ENCODE measurements around the gene GMCL2.
"Not testable (repeated sequence)": the region's sequence is repeated elsewhere in the genome, so short reads cannot be mapped to it uniquely, and the experiment has no call there.

GMCL2 gene

GRCh38 chr5:178232920-178233429 is 45.8 kb upstream of the GMCL2 start:
- peak overlapping the region; percentile 90 for H3K27ac ChIP-seq
- TF ChIP-seq CTCF (conservative IDR thresholded peaks at IDR 0.05) = no peak

GRCh38 chr5:178232124-178232919 is 45.2 kb upstream of the GMCL2 start, which contains the start of gene PHYKPL:
Gene PHYKPL, minus strand, starts transcription at chr5:178232802. Its CDS starts 252 bp downstream, at chr5:178232550.
- no peak for TF ChIP-seq CTCF (conservative IDR thresholded peaks at IDR 0.05)
- H3K27ac ChIP-seq = peak within 1 kb of the TSS; percentile 90

GRCh38 chr5:178231539-178232123 is 44.5 kb upstream of the GMCL2 start:
- TF ChIP-seq CTCF (conservative IDR thresholded peaks at IDR 0.05) = no peak
- H3K27ac ChIP-seq = peak overlapping the region; percentile 90

GRCh38 chr5:178230879-178231538 is 43.8 kb upstream of the GMCL2 start:
- TF ChIP-seq CTCF (conservative IDR thresholded peaks at IDR 0.05) = no peak
- peak overlapping the region; percentile 90 for H3K27ac ChIP-seq

GRCh38 chr5:178229861-178230260 is 42.7 kb upstream of the GMCL2 start:
- no peak for TF ChIP-seq CTCF (conservative IDR thresholded peaks at IDR 0.05)
- no peak overlapping the region for H3K27ac ChIP-seq

GRCh38 chr5:178229111-178229510 is 41.9 kb upstream of the GMCL2 start:
- not testable (repeated sequence) for H3K27ac ChIP-seq

- no peak for TF ChIP-seq CTCF (conservative IDR thresholded peaks at IDR 0.05)
- no peak overlapping the region for H3K27ac ChIP-seq
Measured at GRCh38 chr5:178228609-178229008, 41.4 kb upstream of the GMCL2 start.
